Neutrophil (primary cell): ENCODE data around the gene DNAI1.

Experiments used
- H3K27ac ChIP-seq: fragments of 200-600 bp; sonication (generic); 2 replicates; pipeline ENCODE4 v1.5.1; 2016; ENCODE audit warnings: mild to moderate bottlenecking, moderate library complexity
- H3K27me3 ChIP-seq: fragments of 200-600 bp; sonication (generic); 2 replicates; pipeline ENCODE4 v1.6.0; 2016; ENCODE audit warnings: mild to moderate bottlenecking
- H3K36me3 ChIP-seq: fragments of 200-600 bp; sonication (generic); 2 replicates; pipeline ENCODE4 v1.5.1; 2017
- H3K4me1 ChIP-seq, 2 experiments: fragments of 200-600 bp in 1 of 2; sonication (generic) in 1 of 2; 1 replicate in 1 of 2; 2 replicates in 1 of 2; pipeline versions ENCODE4 v1.5.1 to v1.6.1; 2013 to 2016; ENCODE audit warnings: low read depth in 1 of 2, low read length in 1 of 2, mild to moderate bottlenecking in 1 of 2, moderate library complexity in 1 of 2; ENCODE audit not compliant: control insufficient read depth in 1 of 2, insufficient read depth in 1 of 2
- H3K4me3 ChIP-seq, 2 experiments: fragments of 200-600 bp in 1 of 2; sonication (generic) in 1 of 2; 1 replicate in 1 of 2; 2 replicates in 1 of 2; pipeline ENCODE4 v1.5.1; 2013 to 2016; ENCODE audit warnings: low read depth in 1 of 2, low read length in 1 of 2, mild to moderate bottlenecking in 1 of 2, moderate library complexity in 1 of 2
- H3K9me3 ChIP-seq: fragments of 200-600 bp; sonication (generic); 2 replicates; pipeline ENCODE4 v1.5.1; 2016
- TF ChIP-seq, protein P1 (sequence below): fragments of 200-600 bp; sonication (generic); IDR thresholded peaks from 2 replicates; pipeline ENCODE4 v1.5.1; 2016; ENCODE audit warnings: antibody characterized with exemption

The DNAI1 gene

DNA sequence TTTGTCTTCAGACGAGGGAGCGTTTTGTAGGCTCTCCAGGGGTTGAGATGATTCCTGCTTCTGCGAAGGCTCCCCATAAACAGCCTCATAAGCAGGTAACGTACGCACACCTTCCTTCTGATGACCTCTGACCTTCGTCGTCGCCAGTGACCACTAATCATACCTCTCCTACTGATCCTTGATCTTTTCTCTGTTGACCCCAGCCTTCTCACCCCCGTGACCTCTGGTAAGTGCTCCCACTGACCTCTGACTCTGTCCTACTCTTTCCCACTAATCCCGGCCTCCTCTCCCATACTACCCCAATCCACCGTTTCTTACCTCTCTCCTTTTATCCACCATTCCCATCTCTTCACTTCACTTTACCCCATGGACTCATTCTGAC is 345 bp downstream of the DNAI1 start:
- no peaks in the 10 kb centered on the region for H3K9me3 ChIP-seq

DNA sequence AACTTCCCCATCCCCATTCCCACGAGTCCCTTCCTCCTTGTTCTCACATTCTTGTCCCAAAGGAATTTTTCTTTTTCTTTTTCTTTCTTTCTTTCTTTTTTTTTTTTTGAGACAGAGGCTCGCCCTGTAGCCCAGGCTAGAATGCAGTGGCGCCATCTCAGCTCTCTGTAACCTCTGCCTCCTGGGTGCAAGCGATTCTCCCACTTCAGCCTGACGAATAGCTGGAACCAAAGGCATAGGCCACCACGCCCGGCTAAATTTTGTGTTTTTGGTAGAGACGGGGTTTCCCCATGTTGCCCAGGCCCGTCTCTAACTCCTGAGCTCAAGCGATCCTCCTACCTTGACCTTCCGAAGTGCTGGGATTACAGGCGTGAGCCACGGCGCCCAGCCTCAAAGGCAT is 751 bp downstream of the DNAI1 start:
- Histone ChIP-seq H3K27ac (no peak overlapping the region), H3K4me3 (no peak overlapping the region), H3K27me3 (peaks cover 70% of the 10 kb centered on the region)

More for the DNA sequence above, 345 bp downstream of the DNAI1 start:
- Histone ChIP-seq H3K4me1 (peaks cover 22 to 27% of the 10 kb centered on the region in 2 experiments), H3K27ac (peak overlapping the region; percentile 86), H3K36me3 (no peaks in the 10 kb centered on the region), H3K4me3 (peak overlapping the region; percentile 72 to 80), H3K27me3 (peaks cover 66% of the 10 kb centered on the region)
- TF ChIP-seq, protein P1, sequence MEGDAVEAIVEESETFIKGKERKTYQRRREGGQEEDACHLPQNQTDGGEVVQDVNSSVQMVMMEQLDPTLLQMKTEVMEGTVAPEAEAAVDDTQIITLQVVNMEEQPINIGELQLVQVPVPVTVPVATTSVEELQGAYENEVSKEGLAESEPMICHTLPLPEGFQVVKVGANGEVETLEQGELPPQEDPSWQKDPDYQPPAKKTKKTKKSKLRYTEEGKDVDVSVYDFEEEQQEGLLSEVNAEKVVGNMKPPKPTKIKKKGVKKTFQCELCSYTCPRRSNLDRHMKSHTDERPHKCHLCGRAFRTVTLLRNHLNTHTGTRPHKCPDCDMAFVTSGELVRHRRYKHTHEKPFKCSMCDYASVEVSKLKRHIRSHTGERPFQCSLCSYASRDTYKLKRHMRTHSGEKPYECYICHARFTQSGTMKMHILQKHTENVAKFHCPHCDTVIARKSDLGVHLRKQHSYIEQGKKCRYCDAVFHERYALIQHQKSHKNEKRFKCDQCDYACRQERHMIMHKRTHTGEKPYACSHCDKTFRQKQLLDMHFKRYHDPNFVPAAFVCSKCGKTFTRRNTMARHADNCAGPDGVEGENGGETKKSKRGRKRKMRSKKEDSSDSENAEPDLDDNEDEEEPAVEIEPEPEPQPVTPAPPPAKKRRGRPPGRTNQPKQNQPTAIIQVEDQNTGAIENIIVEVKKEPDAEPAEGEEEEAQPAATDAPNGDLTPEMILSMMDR: no peak

DNA sequence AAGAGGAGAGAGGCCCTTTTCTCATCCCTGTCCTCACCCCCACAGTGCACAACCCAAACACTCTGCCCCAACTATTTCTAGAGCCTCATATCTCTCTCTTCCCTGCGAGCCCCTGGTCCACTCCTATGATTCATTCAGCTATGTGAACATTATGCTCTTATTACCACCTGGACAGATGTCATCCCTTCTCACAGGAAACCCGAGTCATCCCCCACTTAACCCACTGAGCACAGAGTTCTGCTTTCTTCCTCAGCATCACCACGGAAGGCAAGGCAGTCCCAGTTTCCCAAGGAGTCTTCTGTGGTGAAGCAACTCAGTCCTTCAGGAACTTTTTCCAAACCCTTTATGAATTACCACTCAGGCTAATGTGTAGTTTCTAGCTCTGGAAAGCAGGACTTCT is 1.3 kb downstream of the DNAI1 start:
- Histone ChIP-seq H3K36me3 (no peaks in the 10 kb centered on the region), H3K4me3 (no peak overlapping the region), H3K9me3 (no peaks in the 10 kb centered on the region), H3K27ac (no peak overlapping the region), H3K27me3 (peaks cover 76% of the 10 kb centered on the region), H3K4me1 (peaks cover 22 to 27% of the 10 kb centered on the region in 2 experiments)
- TF ChIP-seq, protein P1: no peak

More for the DNA sequence above, 751 bp downstream of the DNAI1 start:
- Histone ChIP-seq H3K9me3 (no peaks in the 10 kb centered on the region), H3K4me1 (peaks cover 22 to 27% of the 10 kb centered on the region in 2 experiments), H3K36me3 (no peaks in the 10 kb centered on the region)
- TF ChIP-seq, protein P1: no peak

- Histone ChIP-seq H3K4me1 (peaks cover 5 to 6% of the 10 kb centered on the region in 2 experiments), H3K27ac (no peak overlapping the region), H3K4me3 (no peak overlapping the region), H3K9me3 (no peaks in the 10 kb centered on the region), H3K27me3 (peaks cover 91% of the 10 kb centered on the region), H3K36me3 (no peaks in the 10 kb centered on the region)
- TF ChIP-seq, protein P1: no peak
These were observed 4.7 kb downstream of the DNAI1 start for GRCh38 chr9:34463098-34463900.

DNA sequence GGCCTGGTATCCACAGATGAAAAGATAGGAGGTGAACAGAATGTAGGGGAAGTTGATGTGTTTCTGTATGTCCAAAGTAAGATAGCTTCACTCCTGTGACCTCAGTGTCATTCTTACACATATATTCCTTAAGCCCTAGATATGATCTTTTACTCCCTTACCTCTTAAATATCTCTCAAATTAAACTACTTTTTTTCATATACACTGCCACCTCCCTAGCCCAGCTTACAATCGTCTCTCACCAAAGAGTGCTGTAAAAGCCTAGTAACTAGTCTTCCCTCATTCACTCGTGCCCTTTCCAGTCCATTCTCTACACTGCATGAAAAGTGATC is 5.3 kb downstream of the DNAI1 start:
- H3K36me3 ChIP-seq: no peaks in the 10 kb centered on the region
- no peak overlapping the region for H3K27ac ChIP-seq
- H3K27me3 ChIP-seq: peaks cover 91% of the 10 kb centered on the region
- no peaks in the 10 kb centered on the region for H3K9me3 ChIP-seq
- TF ChIP-seq, protein P1: no peak
- no peak overlapping the region for H3K4me3 ChIP-seq
- peaks cover 2 to 3% of the 10 kb centered on the region in 2 experiments for H3K4me1 ChIP-seq
